HG02642 (cell line): ENCODE data around the gene OSBPL5.

ENCODE experiments used
- ATAC-seq: cut with Tn5 transposase; IDR thresholded peaks from one replicate; pipeline ENCODE4 v1.9.1; 2021; ENCODE audit warnings: mild to moderate bottlenecking; ENCODE audit not compliant: unreplicated experiment, poor library complexity

The OSBPL5 gene

DNA sequence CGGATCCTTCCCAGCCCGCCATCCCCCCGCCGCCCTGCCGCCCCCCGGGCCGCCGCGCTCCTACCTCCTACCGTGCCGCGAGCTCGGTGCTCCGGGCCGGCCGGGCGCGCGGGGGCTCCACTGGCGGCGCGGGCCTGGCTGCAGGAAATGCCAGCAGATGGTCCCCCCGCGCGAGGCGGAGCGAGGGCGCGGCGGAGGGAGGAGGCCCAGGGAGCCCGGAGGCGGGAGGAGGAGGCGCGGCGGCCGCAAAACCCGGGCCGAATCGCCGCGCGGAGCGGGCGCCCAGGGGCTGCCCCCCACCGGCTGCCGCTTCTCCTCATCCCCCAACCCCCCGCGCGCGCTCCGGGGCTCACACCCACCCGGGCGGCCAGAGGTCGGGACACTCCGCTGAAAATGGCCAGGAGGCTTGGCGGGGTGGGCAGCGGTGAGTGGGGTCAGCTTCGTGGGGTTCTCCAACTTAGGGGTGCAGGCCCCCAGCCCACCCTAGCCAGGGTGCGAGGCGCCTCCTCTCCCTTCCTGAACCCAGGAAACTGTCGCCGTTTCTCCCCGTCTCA, at the start of gene OSBPL5:
TSS of gene OSBPL5 (minus strand) at position 159 of the 554 bp plus-strand sequence. CDS start 36,162 bp downstream, outside the sequence.
- ATAC-seq: no peak

GRCh38 chr11:3214420-3214699, 49.2 kb upstream of the OSBPL5 start:
- ATAC-seq: no peak

DNA sequence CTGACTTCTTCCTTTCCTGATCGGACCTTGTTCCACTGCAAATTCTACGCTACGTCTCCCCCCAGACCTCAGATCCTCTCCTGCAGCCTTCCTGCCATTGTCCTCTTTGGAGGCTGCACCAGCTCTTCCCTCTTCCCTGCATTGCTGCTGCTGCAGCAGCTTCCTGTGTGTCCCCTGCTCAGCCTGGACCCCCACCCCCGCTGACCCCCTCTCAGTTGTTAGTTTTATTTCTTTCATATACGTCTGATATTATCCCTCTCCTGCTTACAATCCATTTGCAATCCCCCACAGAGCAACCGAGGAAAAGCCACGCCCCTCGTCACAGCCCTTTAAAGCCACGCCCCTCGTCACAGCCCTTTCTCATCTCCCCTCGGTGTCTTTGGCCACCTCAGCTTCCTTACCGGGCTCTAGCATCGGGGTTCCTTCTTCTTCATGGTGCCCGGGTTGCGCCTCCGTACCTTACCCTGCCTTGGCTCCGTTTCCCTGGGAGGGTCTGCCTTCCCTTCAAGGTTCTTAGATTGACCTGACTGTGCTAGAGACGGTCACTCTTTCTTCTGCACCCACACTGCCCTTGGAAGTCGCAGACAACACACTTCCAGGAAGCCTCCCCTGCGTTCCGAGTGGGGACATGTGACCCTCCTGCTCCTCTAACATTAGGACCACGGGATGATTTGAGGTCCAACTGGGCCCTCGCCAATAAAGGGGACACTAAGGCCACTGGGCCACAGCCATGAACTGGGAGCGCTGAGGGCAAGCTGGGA, 48.7 kb upstream of the OSBPL5 start:
- no peak for ATAC-seq

- ATAC-seq: no peak
Observed at GRCh38 chr11:3208272-3208671, 43.2 kb upstream of the OSBPL5 start.

GRCh38 chr11:3207526-3208189, 42.5 kb upstream of the OSBPL5 start:
- no peak for ATAC-seq

- ATAC-seq: no peak
Observed at GRCh38 chr11:3206922-3207204, 41.8 kb upstream of the OSBPL5 start.

DNA sequence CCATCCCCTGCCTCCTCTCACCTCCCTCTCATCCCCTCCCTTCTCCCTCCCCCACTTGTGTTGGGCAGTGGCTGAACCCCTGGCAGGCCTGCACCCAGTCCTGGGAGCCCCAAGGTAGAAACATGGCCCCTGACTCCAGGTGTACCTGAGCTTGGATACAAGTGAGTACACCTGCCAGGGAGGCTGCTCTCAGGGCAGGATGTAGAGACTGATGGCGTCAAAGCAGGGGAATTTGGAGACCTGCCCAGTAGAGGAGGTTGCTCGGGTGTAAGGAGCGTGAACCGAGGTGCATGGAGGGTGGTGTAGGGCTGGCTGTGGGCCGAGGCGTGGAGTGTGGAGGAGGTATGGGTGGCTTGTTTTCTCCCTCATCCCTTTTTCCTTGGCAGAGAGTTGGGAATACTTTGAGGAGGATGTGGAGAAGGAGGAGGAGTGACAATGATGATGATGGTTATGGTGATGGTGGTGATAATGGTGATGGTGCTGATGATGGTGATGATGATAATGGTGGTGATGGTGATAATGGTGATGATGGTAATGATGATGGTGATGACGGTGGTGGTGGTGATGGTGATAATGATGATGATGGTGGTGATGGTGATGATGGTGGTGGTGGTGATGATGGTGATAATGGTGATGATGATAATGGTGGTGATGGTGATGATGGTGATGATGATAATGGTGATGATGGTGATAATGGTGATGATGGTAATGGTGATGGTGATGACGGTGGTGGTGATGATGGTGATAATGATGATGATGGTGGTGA, 41.2 kb upstream of the OSBPL5 start:
- no peak for ATAC-seq

- no peak for ATAC-seq
Observed at GRCh38 chr11:3205261-3206155, 40.4 kb upstream of the OSBPL5 start.

GRCh38 chr11:3204141-3205015, 39.3 kb upstream of the OSBPL5 start:
- no peak for ATAC-seq

GRCh38 chr11:3203221-3204043, 38.3 kb upstream of the OSBPL5 start:
- no peak for ATAC-seq

- ATAC-seq: no peak
Observed at GRCh38 chr11:3202759-3203158, 37.6 kb upstream of the OSBPL5 start.

- no peak for ATAC-seq
Observed at GRCh38 chr11:3202305-3202704, 37.2 kb upstream of the OSBPL5 start.

- no peak for ATAC-seq
Observed at GRCh38 chr11:3201677-3202181, 36.6 kb upstream of the OSBPL5 start.

GRCh38 chr11:3201112-3201581, 36.0 kb upstream of the OSBPL5 start:
- no peak for ATAC-seq

GRCh38 chr11:3200388-3201111, 35.4 kb upstream of the OSBPL5 start:
- no peak for ATAC-seq

DNA sequence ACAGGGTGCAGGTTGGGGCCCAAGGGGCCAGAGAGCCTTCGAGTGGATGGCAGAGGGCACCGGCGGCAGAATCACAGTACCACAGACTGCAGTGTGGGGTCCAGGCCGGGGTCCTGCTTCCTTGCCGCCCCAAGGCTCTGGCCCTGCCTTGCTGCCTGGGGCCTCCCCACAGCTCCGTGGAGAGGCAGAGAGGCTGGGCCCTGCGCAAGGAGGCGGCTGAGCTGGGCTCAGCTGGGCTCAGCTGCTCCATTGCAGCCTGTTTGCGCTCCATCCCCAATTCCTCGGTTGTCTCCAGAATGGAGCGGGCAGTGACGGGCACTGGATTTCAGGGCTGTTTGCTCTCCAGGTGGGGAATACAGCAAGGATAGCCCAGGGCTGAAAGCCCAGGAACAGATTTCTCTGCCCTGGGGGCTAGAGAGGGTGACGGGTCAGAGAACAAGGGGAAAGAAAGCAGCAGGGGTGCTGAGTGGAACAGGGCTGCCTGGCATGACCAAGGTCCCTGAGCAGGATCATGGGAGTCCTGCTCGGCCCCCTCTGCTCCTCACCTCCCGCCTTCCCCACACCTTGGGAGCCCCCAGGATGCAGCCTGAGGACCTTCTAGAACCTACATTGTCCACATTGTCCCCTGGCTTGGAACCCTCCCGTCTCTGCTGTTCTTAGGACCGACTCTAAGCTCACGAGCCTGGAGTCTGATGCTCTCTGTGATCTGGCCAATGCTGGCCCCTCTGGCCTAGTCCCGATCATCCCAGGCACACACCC, 34.6 kb upstream of the OSBPL5 start:
- no peak for ATAC-seq

DNA sequence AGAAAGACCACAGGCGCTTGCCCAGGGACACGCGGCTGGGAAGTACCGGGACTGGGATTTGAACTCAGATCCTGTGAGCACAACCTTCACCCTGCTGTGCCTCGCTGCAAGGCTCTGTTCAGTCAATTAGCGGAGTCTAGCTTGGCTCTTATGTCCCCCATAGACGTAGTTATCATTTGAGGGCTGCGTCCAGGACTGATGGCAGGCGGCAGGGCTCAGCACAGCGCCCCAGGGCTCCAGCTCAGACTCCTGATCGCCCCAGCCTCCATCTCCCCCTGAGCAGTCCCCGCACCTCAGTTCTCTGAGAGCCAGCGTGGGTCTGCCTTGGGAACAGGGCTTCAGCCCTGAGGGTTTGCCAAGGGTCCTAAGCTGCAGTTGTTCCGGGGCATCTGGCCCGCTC, 33.7 kb upstream of the OSBPL5 start:
- no peak for ATAC-seq
